K562 (cell line): ENCODE data around the gene TAF5L.

Experiments used
- BHLHE40 ChIP-seq: IDR thresholded peaks from 2 replicates; pipeline ENCODE4 v1.6.1; 2011; ENCODE audit warnings: low read length, improper control_type of control experiment
- CTCF ChIP-seq, 3 experiments: IDR thresholded peaks in 2 of 3; conservative IDR thresholded peaks in 1 of 3; 2 replicates each; pipeline ENCODE4 v1.5.1; 2011 to 2012; ENCODE audit warnings: low read length in 3 of 3, mild to moderate bottlenecking in 3 of 3, control low read depth in 2 of 3, improper control_type of control experiment in 1 of 3, inconsistent platforms in 1 of 3, low read depth in 1 of 3, mixed read lengths in 1 of 3, moderate library complexity in 1 of 3; ENCODE audit not compliant: insufficient read depth in 2 of 3
- ELF4 ChIP-seq: fragments of 450-650 bp; formaldehyde crosslinking; IDR thresholded peaks from 2 replicates; pipeline ENCODE4 v1.4.0; 2022; ENCODE audit warnings: missing genetic modification characterization
- HNRNPLL ChIP-seq: fragments of 200-400 bp; formaldehyde crosslinking; IDR thresholded peaks from 2 replicates; pipeline ENCODE4 v1.6.1; 2017; ENCODE audit warnings: low read length, low read depth, mild to moderate bottlenecking; ENCODE audit not compliant: poor library complexity, severe bottlenecking
- POLR2A ChIP-seq: fragments of 450-650 bp; conservative IDR thresholded peaks from 2 replicates; pipeline ENCODE4 v1.6.1; 2016
- POLR3A ChIP-seq: IDR thresholded peaks from 2 replicates; pipeline ENCODE4 v1.6.1; 2011; ENCODE audit warnings: borderline replicate concordance, mild to moderate bottlenecking, moderate library complexity; ENCODE audit not compliant: insufficient read length, insufficient read depth; ENCODE audit errors: extremely low read depth
- RCOR1 ChIP-seq, 2 experiments: IDR thresholded peaks; 2 replicates each; pipeline ENCODE4 v1.6.1; 2012; ENCODE audit warnings: low read depth in 2 of 2, low read length in 2 of 2, borderline replicate concordance in 1 of 2, improper control_type of control experiment in 1 of 2
- REST ChIP-seq, 2 experiments: fragments of 450-650 bp; formaldehyde crosslinking in 1 of 2; IDR thresholded peaks; 2 replicates each; pipeline versions ENCODE4 v1.4.0 to v1.6.1; 2014 to 2020; ENCODE audit warnings: mild to moderate bottlenecking in 2 of 2, borderline replicate concordance in 1 of 2, low read depth in 1 of 2
- YY1 ChIP-seq, 3 experiments: IDR thresholded peaks; 2 replicates each; pipeline ENCODE4 v1.6.1; 2011; ENCODE audit warnings: low read length in 2 of 3, mild to moderate bottlenecking in 2 of 3, moderate library complexity in 2 of 3, borderline replicate concordance in 1 of 3, control low read depth in 1 of 3, low read depth in 1 of 3; ENCODE audit not compliant: insufficient read depth in 3 of 3, insufficient replicate concordance in 2 of 3, control insufficient read depth in 1 of 3, insufficient read length in 1 of 3; ENCODE audit errors: extremely low read depth in 1 of 3
- ZKSCAN1 ChIP-seq: fragments of 150-350 bp; IDR thresholded peaks from 2 replicates; pipeline ENCODE4 v1.6.1; 2016; ENCODE audit warnings: low read depth, low read length
- ZKSCAN8 ChIP-seq: fragments of 200-800 bp; sonication (Bioruptor generic); IDR thresholded peaks from 2 replicates; pipeline ENCODE4 v1.6.1; 2016; ENCODE audit warnings: missing genetic modification characterization, missing compliant biosample characterization

- TF ChIP-seq YY1 (IDR thresholded peaks at IDR 0.05; ENCODE audit: borderline replicate concordance in 1 of 3, control insufficient read depth in 1 of 3, extremely low read depth in 1 of 3, insufficient read depth in 3 of 3, insufficient read length in 1 of 3, insufficient replicate concordance in 2 of 3, low read depth in 1 of 3, low read length in 2 of 3) (no peak), ZKSCAN8 (CRISPR knock-in tag) (no peak), RCOR1 (IDR thresholded peaks at IDR 0.05; ENCODE audit: borderline replicate concordance in 1 of 2, low read depth in 2 of 2, low read length in 2 of 2) (no peak), ZKSCAN1 (no peak), HNRNPLL (no peak), REST (IDR thresholded peaks at IDR 0.05; ENCODE audit: borderline replicate concordance) (no peak), REST (CRISPR knock-in tag; IDR thresholded peaks at IDR 0.05; ENCODE audit: low read depth) (no peak), POLR2A (no peak), CTCF (IDR thresholded peaks at IDR 0.05 in 2 of 3, conservative IDR thresholded peaks at IDR 0.05 in 1 of 3; ENCODE audit: insufficient read depth in 2 of 3, low read depth in 1 of 3, low read length in 3 of 3) (no peak), ELF4 (CRISPR knock-in tag) (no peak), POLR3A (no peak), BHLHE40 (no peak)
Measured at GRCh38 chr1:229594227-229595008, 31.5 kb downstream of the TAF5L start.
